Upper lobe of left lung (tissue), 6 donors: ENCODE results near the gene STOM. TPM values are rescaled to one million over a fixed set of nuclear protein-coding genes. Genes with fewer than 3 reads are reported as not detected.

Source experiments
- ATAC-seq, 2 donors: fragments of 200-7000 bp; cut with Tn5 transposase; one replicate each; pipeline ENCODE4 v1.9.1; 2022; ENCODE audit warnings: mild to moderate bottlenecking in 2 of 2, moderate library complexity in 2 of 2; ENCODE audit not compliant: low FRiP score in 2 of 2
- DNase-seq, 2 donors: peaks; one replicate each; pipeline ENCODE4 v3.0.0-alpha.2; 2019 to 2020
- H3K27ac ChIP-seq, 4 donors: fragments of 200-600 bp; sonication (generic); one replicate each; pipeline ENCODE4 v1.5.1; 2016 to 2019
- H3K27me3 ChIP-seq, 4 donors: fragments of 200-600 bp; sonication (generic); one replicate each; pipeline ENCODE4 v1.5.1; 2017 to 2019
- H3K36me3 ChIP-seq, 4 donors: fragments of 200-600 bp; sonication (generic); one replicate each; pipeline ENCODE4 v1.5.1; 2016 to 2019
- H3K4me1 ChIP-seq, 4 donors: fragments of 200-600 bp; sonication (generic); one replicate each; pipeline ENCODE4 v1.5.1; 2018 to 2019
- H3K4me3 ChIP-seq, 4 donors: fragments of 200-600 bp; sonication (generic); one replicate each; pipeline ENCODE4 v1.5.1; 2017 to 2019; ENCODE audit warnings: mild to moderate bottlenecking in 2 of 4, moderate library complexity in 1 of 4
- H3K9me3 ChIP-seq, 4 donors: fragments of 200-600 bp; sonication (generic); one replicate each; pipeline ENCODE4 v1.5.1; 2018 to 2019
- CTCF ChIP-seq, 6 experiments: fragments of 450-650 bp in 4 of 6; fragments of 200-600 bp in 2 of 6; sonication (generic) in 2 of 6; IDR thresholded peaks; one replicate each; pipeline ENCODE4 v1.5.1; 2016 to 2019; ENCODE audit warnings: antibody characterized with exemption in 6 of 6
- EP300 ChIP-seq, 4 donors: sonication (generic); formaldehyde crosslinking; IDR thresholded peaks; one replicate each; pipeline ENCODE4 v1.5.1; 2017; ENCODE audit warnings: antibody characterized with exemption in 4 of 4, control low read depth in 2 of 4
- POLR2A ChIP-seq, 4 donors: fragments of 450-650 bp; IDR thresholded peaks; one replicate each; pipeline ENCODE4 v1.5.1; 2016 to 2017; ENCODE audit warnings: antibody characterized with exemption in 4 of 4, mild to moderate bottlenecking in 2 of 4
- POLR2AphosphoS5 ChIP-seq, 2 donors: sonication (generic); formaldehyde crosslinking; IDR thresholded peaks; one replicate each; pipeline ENCODE4 v1.5.1; 2017; ENCODE audit warnings: antibody characterized with exemption in 2 of 2
- WGBS, 2 donors: methylation state at CpG; one replicate each; pipeline ENCODE4 v1.1.5; 2017 to 2018; 5-methylcytosine and 5-hydroxymethylcytosine counted together
- total RNA-seq, 6 donors: library from RNA; depleted of rRNA in 4 of 6; stranded (reverse); fragments of >200 nt in 4 of 6; gene quantifications; one replicate each; pipeline versions ENCODE4 v1.1.0 to v1.2.1, GENCODE V29; 2016 to 2021
- donor health status: DM: no; HTN: no; CAD: no; lungs with moderate emphysema.
- donor health status: DM: no; HTN: yes; CAD: no; lungs with severe emphysema.

The STOM gene
- total RNA-seq, 6 donors from 2014 or later: 96.4 to 480 (median 362) TPM

GRCh38 chr9:121323449-121324151, 46.5 kb downstream of the STOM start:
- H3K4me1 ChIP-seq: peaks cover 47 to 71% (median 66%) of the 10 kb centered on the region in 4 donors

GRCh38 chr9:121322737-121323448, 47.2 kb downstream of the STOM start:
- Histone ChIP-seq H3K36me3 (peaks cover 11 to 87% (median 66%) of the 10 kb centered on the region in 4 donors), H3K4me1 (peaks cover 42 to 71% (median 66%) of the 10 kb centered on the region in 4 donors), H3K4me3 (no peak overlapping the region), H3K9me3 (no peaks in the 10 kb centered on the region), H3K27me3 (no peaks in the 10 kb centered on the region), H3K27ac (peak overlapping the region; percentile 76 to 89 (median 82))
- TF ChIP-seq POLR2AphosphoS5 (IDR thresholded peaks at IDR 0.05) (no peak), EP300 (IDR thresholded peaks at IDR 0.05) (peak in 1 of 4 donors; percentile 59)
- no peak for ATAC-seq
- DNase-seq: no peak
- 80 to 82% methylated on average over 10 of the region's 10 CpGs for WGBS, 2 donors

More at GRCh38 chr9:121323449-121324151, 46.5 kb downstream of the STOM start:
- Histone ChIP-seq H3K36me3 (peaks cover 12 to 87% (median 65%) of the 10 kb centered on the region in 4 donors), H3K9me3 (no peaks in the 10 kb centered on the region), H3K4me3 (no peak overlapping the region), H3K27ac (peak overlapping the region; percentile 80 to 89 (median 86)), H3K27me3 (no peaks in the 10 kb centered on the region)
- WGBS, 2 donors: 92 to 96% methylated on average over 10 of the region's 10 CpGs
- ATAC-seq: no peak
- no peak for DNase-seq
- TF ChIP-seq POLR2AphosphoS5 (IDR thresholded peaks at IDR 0.05): no peak
- no peak for TF ChIP-seq EP300 (IDR thresholded peaks at IDR 0.05)
- no peak for TF ChIP-seq CTCF (IDR thresholded peaks at IDR 0.05)
- TF ChIP-seq POLR2A (IDR thresholded peaks at IDR 0.05): no peak

- Histone ChIP-seq H3K4me1 (peaks cover 42 to 67% (median 61%) of the 10 kb centered on the region in 4 donors), H3K27me3 (no peaks in the 10 kb centered on the region), H3K36me3 (peaks cover 17 to 87% (median 66%) of the 10 kb centered on the region in 4 donors), H3K4me3 (no peak overlapping the region), H3K9me3 (no peaks in the 10 kb centered on the region), H3K27ac (peak overlapping the region; percentile 76 to 89 (median 82))
- no peak for DNase-seq
- TF ChIP-seq POLR2A (IDR thresholded peaks at IDR 0.05) (no peak), CTCF (IDR thresholded peaks at IDR 0.05) (peak in 1 of 6 experiments; percentile 8), POLR2AphosphoS5 (IDR thresholded peaks at IDR 0.05) (peak in 1 of 2 donors; percentile 90), EP300 (IDR thresholded peaks at IDR 0.05) (peak in 3 of 4 donors; percentile 69 to 96 (median 94))
- ATAC-seq: peak in 1 of 2 donors; percentile 18
- 26 to 41% methylated on average over 5 of the region's 5 CpGs for WGBS, 2 donors
Observed at GRCh38 chr9:121322037-121322736, 47.9 kb downstream of the STOM start.

- 62 to 80% methylated on average over 2 to 10 of the region's 10 CpGs for WGBS, 2 donors
- peak in 1 of 2 donors; percentile 50 for DNase-seq
- Histone ChIP-seq H3K36me3 (peaks cover 20 to 87% (median 64%) of the 10 kb centered on the region in 4 donors), H3K4me1 (peaks cover 42 to 59% (median 55%) of the 10 kb centered on the region in 4 donors), H3K27me3 (no peaks in the 10 kb centered on the region), H3K27ac (peak overlapping the region; percentile 76 to 89 (median 82)), H3K4me3 (no peak overlapping the region), H3K9me3 (no peaks in the 10 kb centered on the region)
- ATAC-seq: no peak
- no peak for TF ChIP-seq EP300 (IDR thresholded peaks at IDR 0.05)
- TF ChIP-seq POLR2A (IDR thresholded peaks at IDR 0.05): peak in 1 of 4 donors; percentile 10
- TF ChIP-seq POLR2AphosphoS5 (IDR thresholded peaks at IDR 0.05): peak in 1 of 2 donors; percentile 14
- peak in 1 of 6 experiments; percentile 8 for TF ChIP-seq CTCF (IDR thresholded peaks at IDR 0.05)
Observed at GRCh38 chr9:121321016-121321503, 49.0 kb downstream of the STOM start.
